SK-N-SH (cell line): ENCODE measurements around the gene KIF13A.

ENCODE experiments used
- CHD2 ChIP-seq: fragments of 150-350 bp; IDR thresholded peaks from 2 replicates; pipeline ENCODE4 v1.6.1; 2018; ENCODE audit warnings: low read length; ENCODE audit not compliant: partially characterized antibody
- CTCF ChIP-seq: fragments of 200-600 bp; sonication (generic); IDR thresholded peaks from 2 replicates; pipeline ENCODE4 v1.6.1; 2017; ENCODE audit warnings: antibody characterized with exemption, mild to moderate bottlenecking, moderate library complexity
- EP300 ChIP-seq, 2 experiments: IDR thresholded peaks; 2 replicates each; pipeline versions ENCODE4 v1.4.0 to v1.6.1; 2012; ENCODE audit warnings: borderline replicate concordance in 1 of 2, low read depth in 1 of 2, low read length in 1 of 2
- EZH2phosphoT487 ChIP-seq: fragments of 200-600 bp; sonication (generic); IDR thresholded peaks from 2 replicates; pipeline ENCODE4 v1.6.1; 2017; ENCODE audit warnings: low read depth, mixed run types, mild to moderate bottlenecking, antibody characterized with exemption, moderate library complexity, borderline replicate concordance
- MAX ChIP-seq: IDR thresholded peaks from 2 replicates; pipeline ENCODE4 v1.4.0; 2012; ENCODE audit warnings: low read depth
- RAD21 ChIP-seq: IDR thresholded peaks from 2 replicates; pipeline ENCODE4 v1.6.1; 2012; ENCODE audit warnings: mild to moderate bottlenecking, low read length
- RFX5 ChIP-seq: IDR thresholded peaks from 2 replicates; pipeline ENCODE4 v1.6.1; 2012; ENCODE audit warnings: mild to moderate bottlenecking, improper control_type of control experiment, low read length
- SIN3A ChIP-seq: IDR thresholded peaks from 2 replicates; pipeline ENCODE4 v1.6.1; 2012; ENCODE audit warnings: low read depth, mild to moderate bottlenecking, low read length, moderate library complexity, borderline replicate concordance
- TF ChIP-seq, protein P1 (sequence below): IDR thresholded peaks from 2 replicates; pipeline ENCODE4 v1.6.1; 2012; ENCODE audit warnings: mild to moderate bottlenecking, low read depth, low read length, moderate library complexity

GRCh38 chr6:17957498-17957897 is 29.9 kb downstream of the KIF13A start:
- TF ChIP-seq CTCF (no peak), RFX5 (no peak), EP300 (IDR thresholded peaks at IDR 0.05; ENCODE audit: borderline replicate concordance in 1 of 2, low read depth in 1 of 2, low read length in 1 of 2) (no peak), CHD2 (no peak), SIN3A (no peak), RAD21 (no peak), EZH2phosphoT487 (no peak), MAX (no peak)
- TF ChIP-seq, protein P1, sequence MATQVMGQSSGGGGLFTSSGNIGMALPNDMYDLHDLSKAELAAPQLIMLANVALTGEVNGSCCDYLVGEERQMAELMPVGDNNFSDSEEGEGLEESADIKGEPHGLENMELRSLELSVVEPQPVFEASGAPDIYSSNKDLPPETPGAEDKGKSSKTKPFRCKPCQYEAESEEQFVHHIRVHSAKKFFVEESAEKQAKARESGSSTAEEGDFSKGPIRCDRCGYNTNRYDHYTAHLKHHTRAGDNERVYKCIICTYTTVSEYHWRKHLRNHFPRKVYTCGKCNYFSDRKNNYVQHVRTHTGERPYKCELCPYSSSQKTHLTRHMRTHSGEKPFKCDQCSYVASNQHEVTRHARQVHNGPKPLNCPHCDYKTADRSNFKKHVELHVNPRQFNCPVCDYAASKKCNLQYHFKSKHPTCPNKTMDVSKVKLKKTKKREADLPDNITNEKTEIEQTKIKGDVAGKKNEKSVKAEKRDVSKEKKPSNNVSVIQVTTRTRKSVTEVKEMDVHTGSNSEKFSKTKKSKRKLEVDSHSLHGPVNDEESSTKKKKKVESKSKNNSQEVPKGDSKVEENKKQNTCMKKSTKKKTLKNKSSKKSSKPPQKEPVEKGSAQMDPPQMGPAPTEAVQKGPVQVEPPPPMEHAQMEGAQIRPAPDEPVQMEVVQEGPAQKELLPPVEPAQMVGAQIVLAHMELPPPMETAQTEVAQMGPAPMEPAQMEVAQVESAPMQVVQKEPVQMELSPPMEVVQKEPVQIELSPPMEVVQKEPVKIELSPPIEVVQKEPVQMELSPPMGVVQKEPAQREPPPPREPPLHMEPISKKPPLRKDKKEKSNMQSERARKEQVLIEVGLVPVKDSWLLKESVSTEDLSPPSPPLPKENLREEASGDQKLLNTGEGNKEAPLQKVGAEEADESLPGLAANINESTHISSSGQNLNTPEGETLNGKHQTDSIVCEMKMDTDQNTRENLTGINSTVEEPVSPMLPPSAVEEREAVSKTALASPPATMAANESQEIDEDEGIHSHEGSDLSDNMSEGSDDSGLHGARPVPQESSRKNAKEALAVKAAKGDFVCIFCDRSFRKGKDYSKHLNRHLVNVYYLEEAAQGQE: no peak
